ENCODE data around the gene MID2.
"Not testable (repeated sequence)": the region's sequence is repeated elsewhere in the genome, so short reads cannot be mapped to it uniquely, and the experiment has no call there.

Gene MID2

GRCh38 chrX:107805179-107805578, 20.5 kb upstream of the MID2 start:
- no peak for DNase-seq (ENCODE audit: low read depth)
- TF ChIP-seq CTCF (IDR thresholded peaks at IDR 0.05; ENCODE audit: insufficient read depth, low read depth, low read length, missing control alignments): no peak
- no peak overlapping the region for H3K4me3 ChIP-seq (ENCODE audit: low read depth, low read length)

GRCh38 chrX:107810053-107810452, 15.6 kb upstream of the MID2 start:
- not testable (repeated sequence) for DNase-seq (ENCODE audit: low read depth); H3K4me3 ChIP-seq (ENCODE audit: low read depth, low read length)

- no peak for TF ChIP-seq CTCF (IDR thresholded peaks at IDR 0.05; ENCODE audit: insufficient read depth, low read depth, low read length, missing control alignments)
- H3K4me3 ChIP-seq (ENCODE audit: low read depth, low read length): no peak overlapping the region
- no peak for DNase-seq (ENCODE audit: low read depth)
Observed at GRCh38 chrX:107818900-107819521, 6.7 kb upstream of the MID2 start.

DNA sequence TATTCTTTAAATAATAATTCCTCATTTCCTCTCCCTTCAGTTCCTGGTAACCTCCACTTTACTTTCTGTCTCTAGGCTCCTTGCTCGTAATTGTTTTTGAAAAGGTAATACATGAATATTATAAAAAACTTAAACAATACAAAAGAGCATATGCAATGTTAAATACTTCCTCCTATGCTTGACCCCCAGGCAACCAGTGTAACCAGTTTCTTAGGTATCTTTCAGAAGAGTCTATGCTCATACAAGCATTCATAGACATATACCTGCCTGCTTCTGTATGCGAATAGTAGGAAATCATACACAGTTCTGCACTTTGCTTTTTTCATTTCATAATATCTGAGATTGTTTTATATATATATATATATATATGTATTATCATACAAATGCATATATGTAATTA, 2.6 kb upstream of the MID2 start:
- no peak for DNase-seq (ENCODE audit: low read depth)
- no peak for TF ChIP-seq CTCF (IDR thresholded peaks at IDR 0.05; ENCODE audit: insufficient read depth, low read depth, low read length, missing control alignments)
- no peak overlapping the region for H3K4me3 ChIP-seq (ENCODE audit: low read depth, low read length)

DNA sequence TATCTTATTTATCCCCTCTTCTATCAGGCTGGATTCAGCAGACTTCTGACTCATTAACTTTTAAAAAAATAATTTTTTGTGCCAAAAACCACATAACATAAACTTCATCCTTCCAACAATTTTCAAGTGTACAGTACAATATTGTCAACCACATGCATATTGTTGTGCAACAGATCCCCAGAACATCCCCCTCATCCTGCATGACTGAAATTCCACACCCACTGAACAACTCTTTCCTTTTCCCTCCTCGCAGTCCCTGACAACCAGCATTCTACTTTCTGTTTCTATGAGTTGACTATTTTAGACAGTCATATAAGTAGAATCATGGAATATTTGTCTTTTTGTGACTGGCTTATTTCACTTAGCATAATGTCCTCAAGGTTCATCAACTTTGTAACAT, 2.2 kb upstream of the MID2 start:
- TF ChIP-seq CTCF (IDR thresholded peaks at IDR 0.05; ENCODE audit: insufficient read depth, low read depth, low read length, missing control alignments): no peak
- no peak for DNase-seq (ENCODE audit: low read depth)
- no peak overlapping the region for H3K4me3 ChIP-seq (ENCODE audit: low read depth, low read length)

DNA sequence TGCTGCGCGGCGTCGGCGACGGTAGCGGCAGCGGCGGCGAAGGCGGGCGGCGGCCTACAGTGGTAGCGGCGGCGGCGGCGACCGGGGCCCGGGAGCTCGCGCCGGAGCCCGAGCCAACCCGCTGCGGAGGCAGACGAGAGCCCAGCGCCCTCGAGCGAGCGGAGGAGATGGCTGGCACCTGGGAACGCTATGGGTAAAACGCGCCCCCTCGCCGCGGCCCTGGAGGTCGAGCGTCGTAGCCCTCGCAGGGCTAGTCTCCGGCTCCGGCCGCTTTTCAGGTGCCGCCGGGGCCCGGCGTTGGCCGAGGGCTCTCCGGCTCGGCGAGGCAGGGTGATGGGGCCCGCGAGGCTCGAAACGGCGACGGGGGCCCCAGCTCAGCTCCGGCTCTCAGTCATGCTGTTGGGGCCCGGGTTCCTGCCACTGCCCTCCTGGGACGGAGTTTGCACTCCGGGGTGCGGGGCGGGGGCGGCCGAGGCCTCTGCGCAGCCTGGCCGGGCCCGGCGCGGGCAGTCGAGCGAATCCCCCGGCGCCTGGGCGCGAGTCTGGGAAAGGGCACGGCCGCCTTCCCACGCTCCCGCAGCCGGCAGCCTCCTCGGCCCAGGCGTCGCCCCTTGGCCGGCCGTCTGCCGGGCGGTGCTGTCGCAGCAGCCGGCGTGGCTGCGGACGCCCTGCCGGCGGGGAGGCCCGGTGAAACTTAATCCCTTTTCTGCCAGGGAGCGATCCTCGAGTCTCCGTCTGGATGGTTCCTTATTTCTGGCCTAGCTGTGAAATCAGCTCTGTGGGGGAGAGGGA, 768 bp downstream of the MID2 start:
- peak; percentile 9 for DNase-seq (ENCODE audit: low read depth)
- peak overlapping the region; percentile 25; the same call in 1 of the 2 replicates for H3K4me3 ChIP-seq (ENCODE audit: low read depth, low read length)
- TF ChIP-seq CTCF (IDR thresholded peaks at IDR 0.05; ENCODE audit: insufficient read depth, low read depth, low read length, missing control alignments): no peak

- TF ChIP-seq CTCF (IDR thresholded peaks at IDR 0.05; ENCODE audit: insufficient read depth, low read depth, low read length, missing control alignments): no peak
- no peak overlapping the region for H3K4me3 ChIP-seq (ENCODE audit: low read depth, low read length)
- DNase-seq (ENCODE audit: low read depth): no peak
Observed at GRCh38 chrX:107827030-107827831, 1.6 kb downstream of the MID2 start.
